SIG-M5 (cell line): ENCODE measurements around the gene FTO.
"Not testable (repeated sequence)": the region's sequence is repeated elsewhere in the genome, so short reads cannot be mapped to it uniquely, and the experiment has no call there.

ENCODE experiments used
- DNase-seq: peaks from one replicate; lab custom pipeline; 2025; lab: John Stamatoyannopoulos, UW

Gene FTO

GRCh38 chr16:53703590-53704444 lies at the start of gene FTO, which contains the start of gene RPGRIP1L:
Gene FTO, plus strand, starts transcription at chr16:53704156.
Gene RPGRIP1L, minus strand, starts transcription at chr16:53703859. Its CDS starts 3,136 bp downstream, at chr16:53700723.
- DNase-seq, result peak; percentile 93

- no peak for DNase-seq
Measured at GRCh38 chr16:53654946-53655345, 49.0 kb upstream of the FTO start.

- DNase-seq, result no peak
Measured at GRCh38 chr16:53662072-53662471, 41.9 kb upstream of the FTO start.

- no peak for DNase-seq
Measured at GRCh38 chr16:53664724-53665345, 39.1 kb upstream of the FTO start.

GRCh38 chr16:53666786-53667415 lies 37.1 kb upstream of the FTO start:
- no peak for DNase-seq

- DNase-seq, result no peak
Measured at GRCh38 chr16:53668869-53669268, 35.1 kb upstream of the FTO start.

GRCh38 chr16:53672461-53672860 lies 31.5 kb upstream of the FTO start:
- DNase-seq, result no peak

- DNase-seq, result no peak
Measured at GRCh38 chr16:53673189-53673588, 30.8 kb upstream of the FTO start.

- no peak for DNase-seq
Measured at GRCh38 chr16:53678155-53678554, 25.8 kb upstream of the FTO start.

- DNase-seq, result no peak
Measured at GRCh38 chr16:53678756-53679343, 25.1 kb upstream of the FTO start.

- DNase-seq, result no peak
Measured at GRCh38 chr16:53680756-53681155, 23.2 kb upstream of the FTO start.

- DNase-seq, result no peak
Measured at GRCh38 chr16:53681354-53681753, 22.6 kb upstream of the FTO start.

GRCh38 chr16:53685334-53685733 lies 18.6 kb upstream of the FTO start:
- not testable (repeated sequence) for DNase-seq

- no peak for DNase-seq
Measured at GRCh38 chr16:53686710-53687109, 17.2 kb upstream of the FTO start.

GRCh38 chr16:53689636-53690035 lies 14.3 kb upstream of the FTO start:
- no peak for DNase-seq

- no peak for DNase-seq
Measured at GRCh38 chr16:53690771-53691170, 13.2 kb upstream of the FTO start.

- no peak for DNase-seq
Measured at GRCh38 chr16:53692146-53692545, 11.8 kb upstream of the FTO start.

- DNase-seq, result no peak
Measured at GRCh38 chr16:53693320-53693719, 10.6 kb upstream of the FTO start.

GRCh38 chr16:53695070-53695469 lies 8.9 kb upstream of the FTO start:
- no peak for DNase-seq

GRCh38 chr16:53698271-53698670 lies 5.7 kb upstream of the FTO start:
- not testable (repeated sequence) for DNase-seq

GRCh38 chr16:53704445-53704813 lies 473 bp downstream of the FTO start:
- no peak for DNase-seq

- DNase-seq, result no peak
Measured at GRCh38 chr16:53707671-53708070, 3.7 kb downstream of the FTO start.

- DNase-seq, result no peak
Measured at GRCh38 chr16:53708490-53708889, 4.5 kb downstream of the FTO start.
